ENCODE results near the gene IGFBP4.

DNA sequence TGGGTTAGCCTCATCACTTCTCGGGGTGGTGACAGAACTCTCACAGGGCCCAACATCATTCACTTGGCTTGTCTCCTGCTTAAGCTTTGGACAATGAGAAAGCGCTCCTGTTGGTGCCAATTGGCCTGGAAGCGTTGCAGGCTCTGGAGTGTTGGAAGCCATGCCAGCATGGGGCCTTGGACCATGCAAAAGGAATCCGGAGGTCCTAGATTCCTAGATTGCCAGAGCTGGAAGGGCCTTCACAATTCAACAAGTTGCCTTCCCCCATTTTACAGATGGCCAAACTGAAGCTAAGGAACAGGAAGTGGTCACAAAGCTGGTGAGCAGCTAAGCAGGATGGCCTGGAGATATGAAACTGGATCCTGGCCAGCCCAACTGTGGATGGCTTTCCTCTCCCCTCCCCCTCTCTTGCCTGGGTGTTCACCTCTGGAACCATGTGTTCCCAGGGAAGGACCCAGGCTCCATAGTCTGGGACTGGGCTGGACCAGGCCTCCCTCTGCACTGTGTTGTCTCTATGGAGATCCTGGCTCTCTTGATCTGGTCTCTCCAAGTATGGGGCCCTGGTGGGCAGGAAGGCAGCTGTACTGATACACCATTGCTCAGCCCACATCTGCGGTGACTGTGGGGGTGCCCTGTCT is 6.0 kb upstream of the IGFBP4 start:
- TF ChIP-seq RAD21 (IDR thresholded peaks at IDR 0.05; ENCODE audit: low read length) (no peak), POLR2A (IDR thresholded peaks at IDR 0.05; ENCODE audit: low read depth, low read length) (no peak), SMC3 (IDR thresholded peaks at IDR 0.05; ENCODE audit: low read depth, low read length) (no peak), FOS (IDR thresholded peaks at IDR 0.05; ENCODE audit: low read depth, low read length) (no peak)
- TF ChIP-seq, protein P1, sequence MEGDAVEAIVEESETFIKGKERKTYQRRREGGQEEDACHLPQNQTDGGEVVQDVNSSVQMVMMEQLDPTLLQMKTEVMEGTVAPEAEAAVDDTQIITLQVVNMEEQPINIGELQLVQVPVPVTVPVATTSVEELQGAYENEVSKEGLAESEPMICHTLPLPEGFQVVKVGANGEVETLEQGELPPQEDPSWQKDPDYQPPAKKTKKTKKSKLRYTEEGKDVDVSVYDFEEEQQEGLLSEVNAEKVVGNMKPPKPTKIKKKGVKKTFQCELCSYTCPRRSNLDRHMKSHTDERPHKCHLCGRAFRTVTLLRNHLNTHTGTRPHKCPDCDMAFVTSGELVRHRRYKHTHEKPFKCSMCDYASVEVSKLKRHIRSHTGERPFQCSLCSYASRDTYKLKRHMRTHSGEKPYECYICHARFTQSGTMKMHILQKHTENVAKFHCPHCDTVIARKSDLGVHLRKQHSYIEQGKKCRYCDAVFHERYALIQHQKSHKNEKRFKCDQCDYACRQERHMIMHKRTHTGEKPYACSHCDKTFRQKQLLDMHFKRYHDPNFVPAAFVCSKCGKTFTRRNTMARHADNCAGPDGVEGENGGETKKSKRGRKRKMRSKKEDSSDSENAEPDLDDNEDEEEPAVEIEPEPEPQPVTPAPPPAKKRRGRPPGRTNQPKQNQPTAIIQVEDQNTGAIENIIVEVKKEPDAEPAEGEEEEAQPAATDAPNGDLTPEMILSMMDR (conservative IDR thresholded peaks at IDR 0.05; ENCODE audit: low read depth, low read length), result no peak
